ENCODE data around the gene CFI. TPM values are rescaled to one million over a fixed set of nuclear protein-coding genes. Genes with fewer than 3 reads are reported as not detected.

Gene CFI
- total RNA-seq, 4 donors from 2014 or later: 48.4 to 141 (median 72.9) TPM

DNA sequence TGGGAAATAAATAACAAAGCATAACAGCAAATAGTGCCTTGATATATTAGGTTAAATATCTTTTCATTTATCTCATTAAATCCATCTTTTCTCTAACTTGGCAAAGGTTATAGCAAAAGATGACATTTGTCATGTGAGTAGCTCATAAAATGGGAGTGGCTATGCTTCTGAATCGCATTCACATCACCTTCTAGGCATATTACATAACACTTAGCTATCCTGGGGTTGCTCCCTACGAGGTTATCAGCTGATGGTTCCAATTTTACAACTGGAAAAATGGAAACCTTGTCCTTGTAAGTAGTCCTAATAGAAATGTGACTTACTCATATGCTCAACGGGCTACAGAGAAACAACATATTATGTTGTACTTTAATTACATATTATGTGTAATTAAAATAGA lies 88.3 kb downstream of the CFI start:
- TF ChIP-seq POLR2A (IDR thresholded peaks at IDR 0.05): no peak
- TF ChIP-seq, protein P1, sequence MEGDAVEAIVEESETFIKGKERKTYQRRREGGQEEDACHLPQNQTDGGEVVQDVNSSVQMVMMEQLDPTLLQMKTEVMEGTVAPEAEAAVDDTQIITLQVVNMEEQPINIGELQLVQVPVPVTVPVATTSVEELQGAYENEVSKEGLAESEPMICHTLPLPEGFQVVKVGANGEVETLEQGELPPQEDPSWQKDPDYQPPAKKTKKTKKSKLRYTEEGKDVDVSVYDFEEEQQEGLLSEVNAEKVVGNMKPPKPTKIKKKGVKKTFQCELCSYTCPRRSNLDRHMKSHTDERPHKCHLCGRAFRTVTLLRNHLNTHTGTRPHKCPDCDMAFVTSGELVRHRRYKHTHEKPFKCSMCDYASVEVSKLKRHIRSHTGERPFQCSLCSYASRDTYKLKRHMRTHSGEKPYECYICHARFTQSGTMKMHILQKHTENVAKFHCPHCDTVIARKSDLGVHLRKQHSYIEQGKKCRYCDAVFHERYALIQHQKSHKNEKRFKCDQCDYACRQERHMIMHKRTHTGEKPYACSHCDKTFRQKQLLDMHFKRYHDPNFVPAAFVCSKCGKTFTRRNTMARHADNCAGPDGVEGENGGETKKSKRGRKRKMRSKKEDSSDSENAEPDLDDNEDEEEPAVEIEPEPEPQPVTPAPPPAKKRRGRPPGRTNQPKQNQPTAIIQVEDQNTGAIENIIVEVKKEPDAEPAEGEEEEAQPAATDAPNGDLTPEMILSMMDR (IDR thresholded peaks at IDR 0.05): no peak

DNA sequence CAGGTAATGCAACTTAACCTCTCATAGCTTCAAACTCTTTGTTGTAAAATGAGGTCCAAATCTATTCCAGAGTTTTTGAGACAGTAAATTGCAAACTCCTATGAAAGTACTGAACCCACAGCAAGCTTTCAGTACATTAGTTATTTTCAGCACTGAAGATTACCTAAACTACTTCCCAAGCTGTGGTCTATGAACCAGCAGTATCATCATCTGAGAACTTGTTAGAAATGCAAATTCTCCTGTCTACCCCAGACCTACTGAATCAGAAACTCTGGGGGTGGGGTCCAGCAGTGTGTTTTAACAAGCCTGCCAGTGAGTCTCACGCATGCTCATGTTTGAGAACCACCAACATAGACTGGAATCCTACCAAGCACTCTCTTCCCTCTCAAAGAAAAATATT lies 92.8 kb downstream of the CFI start:
- TF ChIP-seq POLR2A (IDR thresholded peaks at IDR 0.05): no peak
- TF ChIP-seq, protein P1 (IDR thresholded peaks at IDR 0.05): no peak
- no peak for DNase-seq

More for the DNA sequence above, 88.3 kb downstream of the CFI start:
- Histone ChIP-seq H3K27ac (no peak overlapping the region), H3K36me3 (no peaks in the 10 kb centered on the region), H3K9me3 (no peaks in the 10 kb centered on the region), H3K4me3 (no peak overlapping the region), H3K27me3 (no peaks in the 10 kb centered on the region), H3K4me1 (no peaks in the 10 kb centered on the region)
- intact Hi-C loops (cut with DNase I; ENCODE audit: low total_unique reads): no loop called here
- DNase-seq: no peak

DNA sequence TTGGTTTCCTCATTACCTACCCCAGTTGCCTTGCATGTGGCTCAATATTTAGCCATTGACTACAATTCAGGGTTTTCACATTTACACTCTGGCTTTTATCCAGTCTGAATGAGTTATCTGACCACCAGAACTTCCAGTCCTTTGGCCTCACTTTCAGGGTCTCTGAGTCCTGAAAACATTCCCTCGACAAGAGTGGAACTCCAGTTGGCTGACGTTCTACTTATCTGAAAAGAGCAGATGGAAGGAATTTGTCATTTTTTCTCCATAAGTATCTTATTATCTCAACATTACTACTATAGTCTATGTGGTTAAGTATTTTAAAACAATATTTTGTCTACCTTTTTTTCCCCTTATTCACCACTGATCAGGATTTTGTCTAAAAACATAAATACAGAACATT lies 93.4 kb downstream of the CFI start:
- H3K36me3 ChIP-seq: no peaks in the 10 kb centered on the region
- no peak overlapping the region for H3K4me3 ChIP-seq
- no peak for DNase-seq
- H3K27me3 ChIP-seq: no peaks in the 10 kb centered on the region
- no peaks in the 10 kb centered on the region for H3K9me3 ChIP-seq
- no peak for TF ChIP-seq POLR2A (IDR thresholded peaks at IDR 0.05)
- no peaks in the 10 kb centered on the region for H3K4me1 ChIP-seq
- H3K27ac ChIP-seq: no peak overlapping the region
- intact Hi-C loops (cut with DNase I; ENCODE audit: low total_unique reads): loop anchor here (10.0 kb wide), 1 partner anchor 274 kb away; the partner anchor contains the start of gene SEC24B

More for the DNA sequence above, 92.8 kb downstream of the CFI start:
- no peaks in the 10 kb centered on the region for H3K9me3 ChIP-seq
- no peaks in the 10 kb centered on the region for H3K36me3 ChIP-seq
- H3K27ac ChIP-seq: no peak overlapping the region
- H3K27me3 ChIP-seq: no peaks in the 10 kb centered on the region
- H3K4me1 ChIP-seq: no peaks in the 10 kb centered on the region
- intact Hi-C loops (cut with DNase I; ENCODE audit: low total_unique reads): loop anchor here (10.0 kb wide), 1 partner anchor 274 kb away; the partner anchor contains the start of gene SEC24B
- H3K4me3 ChIP-seq: no peak overlapping the region

DNA sequence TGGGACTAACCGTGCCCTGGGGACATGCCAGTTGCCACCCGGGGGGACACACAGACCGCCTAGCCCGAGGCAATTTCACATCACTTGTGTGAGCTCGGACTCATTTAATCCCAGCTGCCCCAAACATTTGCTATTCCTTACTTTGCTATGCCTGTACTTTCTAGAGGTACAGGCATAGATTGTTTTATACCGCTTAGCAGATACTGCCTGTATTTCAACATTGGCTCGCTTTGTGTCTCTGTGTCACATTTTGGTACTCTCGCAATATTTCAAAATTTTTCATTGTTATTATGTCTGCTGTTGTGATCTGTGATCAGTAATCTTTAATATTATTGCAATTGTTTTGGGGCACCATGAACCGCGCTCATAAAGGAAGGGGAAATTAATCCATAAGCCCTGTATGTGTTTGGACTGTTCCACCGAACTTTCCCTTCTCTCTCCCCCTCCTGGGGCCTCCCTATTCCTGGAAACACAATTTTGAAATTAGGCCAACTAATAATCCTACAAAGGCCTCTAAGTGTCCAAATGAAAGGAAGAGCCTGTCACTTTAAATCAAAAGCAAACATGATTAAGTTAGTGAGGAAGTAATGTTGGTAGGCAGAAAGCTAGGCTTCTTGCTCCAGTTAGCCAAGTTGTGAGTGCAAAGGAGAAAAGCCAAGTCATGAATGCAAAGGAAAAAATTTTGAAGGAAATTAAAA lies 98.0 kb downstream of the CFI start:
- peak overlapping the region; percentile 68 to 81 for H3K4me3 ChIP-seq
- no peaks in the 10 kb centered on the region for H3K27me3 ChIP-seq
- DNase-seq: no peak
- peak overlapping the region; percentile 76 to 87 for H3K27ac ChIP-seq
- peaks cover 0 to 6% of the 10 kb centered on the region in 2 donors for H3K4me1 ChIP-seq
- no peaks in the 10 kb centered on the region for H3K9me3 ChIP-seq
- H3K36me3 ChIP-seq: no peaks in the 10 kb centered on the region
- TF ChIP-seq POLR2A (IDR thresholded peaks at IDR 0.05): no peak
- TF ChIP-seq, protein P1 (IDR thresholded peaks at IDR 0.05): no peak
- intact Hi-C loops (cut with DNase I; ENCODE audit: low total_unique reads): loop anchor here (10.0 kb wide), 1 partner anchor 269 kb away; the partner anchor contains the start of gene SEC24B

DNA sequence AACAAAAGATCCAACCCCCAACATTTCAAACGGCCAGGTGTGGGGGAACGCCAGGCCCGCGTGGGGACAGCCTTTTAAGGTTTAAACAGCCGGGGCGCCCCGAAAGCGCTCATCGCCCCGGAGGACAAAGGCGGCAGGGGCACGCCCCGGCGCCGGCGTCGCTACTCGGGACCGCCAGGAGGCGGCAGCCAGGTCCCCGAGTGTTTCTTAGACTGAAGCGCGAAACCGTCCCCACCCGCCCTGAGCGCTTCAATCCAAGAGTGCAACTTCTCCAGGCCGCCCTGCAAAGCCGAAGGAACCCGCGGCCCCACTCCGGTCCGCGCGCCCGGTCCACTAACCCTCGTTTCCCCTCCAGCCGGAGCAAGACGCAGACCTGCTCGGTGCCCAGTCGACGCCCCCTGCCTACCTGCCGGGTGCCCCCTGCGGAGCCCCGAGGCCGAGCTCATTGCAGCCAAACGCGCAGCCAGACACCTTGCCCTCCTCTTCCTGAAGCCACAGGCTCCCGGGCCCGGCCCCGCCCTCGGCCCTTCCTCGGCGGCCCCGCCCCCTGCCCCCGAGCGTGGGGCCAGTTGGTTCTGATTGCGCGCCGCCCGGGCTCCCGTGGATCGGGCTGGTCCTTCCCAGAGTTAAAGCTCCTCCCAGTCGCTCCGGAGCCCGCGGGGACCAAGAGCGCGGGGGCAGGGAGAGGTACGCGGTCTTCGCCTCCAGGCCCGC lies 98.7 kb downstream of the CFI start, which contains the start of gene CASP6:
CASP6 (minus strand) TSS at position 496 of the 714 bp plus-strand sequence; CDS start at position 446, 50 bp downstream.
- Histone ChIP-seq H3K4me1 (peaks cover 0 to 6% of the 10 kb centered on the region in 2 donors), H3K9me3 (no peaks in the 10 kb centered on the region), H3K27me3 (no peaks in the 10 kb centered on the region), H3K4me3 (peak within 1 kb of the TSS; percentile 68 to 81), H3K27ac (peak within 1 kb of the TSS; percentile 76 to 87), H3K36me3 (no peaks in the 10 kb centered on the region)
- DNase-seq: peak; percentile 83 to 85
- intact Hi-C loops (cut with DNase I; ENCODE audit: low total_unique reads): loop anchor here (10.0 kb wide), 1 partner anchor 268 kb away; the partner anchor contains the start of gene SEC24B
- TF ChIP-seq, protein P1 (IDR thresholded peaks at IDR 0.05): peak; percentile 37 to 76 (median 53)
- TF ChIP-seq POLR2A (IDR thresholded peaks at IDR 0.05): peak; percentile 32 to 48
